HG03460 (cell line): Measurements from ENCODE around the gene OR52A1.

Source experiments
- ATAC-seq: cut with Tn5 transposase; IDR thresholded peaks from one replicate; pipeline ENCODE4 v1.9.1; 2021; ENCODE audit not compliant: unreplicated experiment

Gene OR52A1

GRCh38 chr11:5136261-5136660 lies 18.3 kb downstream of the OR52A1 start:
- ATAC-seq, result no peak

GRCh38 chr11:5131584-5132335 lies 22.8 kb downstream of the OR52A1 start:
- no peak for ATAC-seq

GRCh38 chr11:5129457-5129877 lies 25.1 kb downstream of the OR52A1 start:
- ATAC-seq, result no peak

- ATAC-seq, result no peak
Measured at GRCh38 chr11:5124891-5125620, 29.5 kb downstream of the OR52A1 start.

- ATAC-seq, result no peak
Measured at GRCh38 chr11:5123802-5124521, 30.6 kb downstream of the OR52A1 start.

- ATAC-seq, result no peak
Measured at GRCh38 chr11:5118893-5119292, 35.7 kb downstream of the OR52A1 start.

GRCh38 chr11:5117588-5117987 lies 37.0 kb downstream of the OR52A1 start:
- ATAC-seq, result no peak

GRCh38 chr11:5115339-5115738 lies 39.2 kb downstream of the OR52A1 start:
- ATAC-seq, result no peak

- ATAC-seq, result no peak
Measured at GRCh38 chr11:5107285-5107684, 47.3 kb downstream of the OR52A1 start.

- no peak for ATAC-seq
Measured at GRCh38 chr11:5103066-5103465, 51.5 kb downstream of the OR52A1 start.

GRCh38 chr11:5102246-5102645 lies 52.3 kb downstream of the OR52A1 start:
- no peak for ATAC-seq

GRCh38 chr11:5096011-5096410 lies 58.5 kb downstream of the OR52A1 start:
- no peak for ATAC-seq
